ENCODE results near the gene ARMCX4. TPM values are rescaled to one million over a fixed set of nuclear protein-coding genes. Genes with fewer than 3 reads are reported as not detected.
A peak's percentile ranks its signal among the peaks of the same experiment; 100 is the strongest.

Gene ARMCX4
- 14.3 TPM for total RNA-seq
- long read RNA-seq, partial matches to known transcripts: 0 of 15 reads
- long read RNA-seq, other reads (novel, unspliced or antisense): 15 of 15 reads

DNA sequence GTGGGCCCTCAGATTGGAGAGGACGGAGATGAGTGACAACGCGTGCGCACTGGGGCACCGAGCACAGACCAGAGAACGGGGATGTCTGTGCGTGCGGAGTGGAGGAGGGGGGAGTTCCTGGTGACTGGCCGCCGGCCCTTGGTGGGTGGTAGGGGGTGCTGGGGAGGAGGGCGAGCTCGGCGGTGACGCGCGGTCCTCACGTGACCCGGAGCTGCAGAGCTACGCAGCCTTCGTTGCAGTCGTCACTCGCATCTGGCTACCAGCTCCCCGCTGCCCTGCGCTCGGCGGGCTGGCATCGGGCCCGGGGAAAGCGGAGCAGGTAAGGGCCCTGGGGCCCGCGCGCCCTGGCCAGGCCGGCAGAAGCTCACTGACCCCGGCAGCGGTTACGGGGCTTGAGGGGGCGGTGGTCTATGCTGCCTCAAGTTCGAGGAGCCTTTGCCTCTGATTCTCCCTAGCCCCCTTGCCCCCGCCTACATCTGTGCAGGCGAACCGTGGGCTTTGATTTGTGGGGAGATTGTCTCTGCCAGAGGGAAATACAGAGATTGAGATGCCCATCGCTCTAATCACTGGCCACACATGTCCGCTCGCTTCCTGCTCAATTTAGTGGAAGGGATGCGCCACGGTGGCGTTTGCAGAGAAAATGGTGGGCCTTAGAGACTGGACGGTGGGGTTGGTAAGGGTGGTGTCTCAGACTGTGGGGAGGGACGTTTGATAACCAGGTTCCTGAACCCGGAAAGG lies at the start of gene ARMCX4:
Gene ARMCX4, plus strand, starts transcription at position 245 of the 738 bp plus-strand sequence. CDS start 3,134 bp downstream, outside the sequence.
- DNase-seq: peak; percentile 55
- no peaks in the 10 kb centered on the region for H3K36me3 ChIP-seq
- no peak within 1 kb of the TSS for H3K27ac ChIP-seq
- peak; percentile 85 to 86 for ATAC-seq
- intact Hi-C loops (cut with DNase I): no loop called here
- no peaks in the 10 kb centered on the region for H3K9me3 ChIP-seq
- TF ChIP-seq, protein P1, sequence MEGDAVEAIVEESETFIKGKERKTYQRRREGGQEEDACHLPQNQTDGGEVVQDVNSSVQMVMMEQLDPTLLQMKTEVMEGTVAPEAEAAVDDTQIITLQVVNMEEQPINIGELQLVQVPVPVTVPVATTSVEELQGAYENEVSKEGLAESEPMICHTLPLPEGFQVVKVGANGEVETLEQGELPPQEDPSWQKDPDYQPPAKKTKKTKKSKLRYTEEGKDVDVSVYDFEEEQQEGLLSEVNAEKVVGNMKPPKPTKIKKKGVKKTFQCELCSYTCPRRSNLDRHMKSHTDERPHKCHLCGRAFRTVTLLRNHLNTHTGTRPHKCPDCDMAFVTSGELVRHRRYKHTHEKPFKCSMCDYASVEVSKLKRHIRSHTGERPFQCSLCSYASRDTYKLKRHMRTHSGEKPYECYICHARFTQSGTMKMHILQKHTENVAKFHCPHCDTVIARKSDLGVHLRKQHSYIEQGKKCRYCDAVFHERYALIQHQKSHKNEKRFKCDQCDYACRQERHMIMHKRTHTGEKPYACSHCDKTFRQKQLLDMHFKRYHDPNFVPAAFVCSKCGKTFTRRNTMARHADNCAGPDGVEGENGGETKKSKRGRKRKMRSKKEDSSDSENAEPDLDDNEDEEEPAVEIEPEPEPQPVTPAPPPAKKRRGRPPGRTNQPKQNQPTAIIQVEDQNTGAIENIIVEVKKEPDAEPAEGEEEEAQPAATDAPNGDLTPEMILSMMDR (IDR thresholded peaks at IDR 0.05): no peak
- peak within 1 kb of the TSS; percentile 49 for H3K4me3 ChIP-seq
- H3K27me3 ChIP-seq (ENCODE audit: low read depth): no peaks in the 10 kb centered on the region
- H3K4me1 ChIP-seq: no peaks in the 10 kb centered on the region

DNA sequence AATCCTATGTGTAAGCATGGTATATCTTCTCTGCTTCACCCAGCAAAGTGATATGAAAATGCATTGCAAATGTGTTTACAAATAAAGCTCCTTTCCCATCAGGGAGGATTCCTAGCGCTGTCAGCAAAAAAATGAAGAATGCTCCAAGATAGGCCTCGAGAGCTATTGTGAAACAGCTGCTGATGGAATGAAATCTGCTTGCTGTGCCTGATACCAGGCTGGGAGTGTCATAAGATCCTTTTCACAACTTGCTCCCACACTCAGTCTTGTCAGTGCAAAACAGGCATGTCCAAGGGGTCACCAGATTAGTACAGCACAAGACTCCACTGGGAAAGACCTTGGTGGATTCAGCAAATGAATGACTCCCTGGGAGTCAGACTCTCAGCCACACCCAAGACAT lies 43.2 kb upstream of the ARMCX4 start:
- no peak overlapping the region for H3K27ac ChIP-seq
- no peak for DNase-seq
- H3K36me3 ChIP-seq: peaks cover 27% of the 10 kb centered on the region
- no peaks in the 10 kb centered on the region for H3K4me1 ChIP-seq
- no peak overlapping the region for H3K4me3 ChIP-seq
- TF ChIP-seq, protein P1 (IDR thresholded peaks at IDR 0.05): no peak
- no peak for ATAC-seq
- no peaks in the 10 kb centered on the region for H3K27me3 ChIP-seq (ENCODE audit: low read depth)
- intact Hi-C loops (cut with DNase I): no loop called here
- H3K9me3 ChIP-seq: no peaks in the 10 kb centered on the region

DNA sequence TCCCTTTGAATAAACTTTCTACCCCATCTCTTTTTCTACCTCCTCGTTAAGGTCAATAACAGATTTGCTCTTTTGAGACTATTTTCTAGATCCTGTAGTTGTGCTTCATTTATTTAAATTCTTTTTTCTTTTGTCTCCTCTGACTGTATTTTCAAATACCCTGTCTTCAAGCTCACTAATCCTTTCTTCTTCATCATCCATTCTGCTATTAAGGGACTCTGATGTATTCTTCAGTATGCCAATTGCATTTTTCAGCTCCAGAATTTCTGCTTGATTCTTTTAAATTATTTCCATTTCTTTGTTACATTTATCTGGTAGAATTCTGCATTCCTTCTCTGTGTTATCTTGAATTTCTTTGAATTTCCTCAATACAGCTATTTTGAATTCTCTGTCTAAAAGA lies 36.0 kb upstream of the ARMCX4 start:
- intact Hi-C loops (cut with DNase I): no loop called here
- no peak overlapping the region for H3K4me3 ChIP-seq
- peaks cover 14% of the 10 kb centered on the region for H3K36me3 ChIP-seq
- H3K27me3 ChIP-seq (ENCODE audit: low read depth): no peaks in the 10 kb centered on the region
- TF ChIP-seq, protein P1 (IDR thresholded peaks at IDR 0.05): no peak
- ATAC-seq (no peak), DNase-seq (no peak)
- no peak overlapping the region for H3K27ac ChIP-seq
- H3K4me1 ChIP-seq: peaks cover 11% of the 10 kb centered on the region
- no peaks in the 10 kb centered on the region for H3K9me3 ChIP-seq

DNA sequence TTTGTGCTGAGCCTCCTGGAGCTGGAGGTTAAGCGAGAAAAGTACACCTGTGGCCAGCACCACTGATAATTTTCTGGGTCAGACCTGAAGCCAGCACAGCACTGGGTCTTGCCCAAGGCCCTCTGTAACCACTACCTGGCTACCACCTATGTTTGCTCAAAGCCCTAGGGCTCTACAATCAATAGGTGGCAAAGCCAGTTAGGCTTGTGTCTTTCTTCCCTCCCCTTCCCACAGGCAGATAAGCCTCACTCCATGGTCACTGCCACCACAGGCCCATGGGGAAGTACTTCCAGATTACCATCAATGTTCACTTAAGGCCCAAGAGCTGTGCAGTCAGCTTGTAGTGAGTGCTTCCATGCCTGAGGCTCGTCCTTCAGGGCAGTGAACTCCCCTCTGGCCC lies 35.2 kb upstream of the ARMCX4 start:
- Histone ChIP-seq H3K27ac (no peak overlapping the region), H3K36me3 (peaks cover 14% of the 10 kb centered on the region), H3K4me3 (no peak overlapping the region), H3K9me3 (no peaks in the 10 kb centered on the region), H3K4me1 (peaks cover 11% of the 10 kb centered on the region), H3K27me3 (ENCODE audit: low read depth) (no peaks in the 10 kb centered on the region)
- ATAC-seq (peak in 1 of 2 donors; percentile 16), DNase-seq (no peak)
- intact Hi-C loops (cut with DNase I): no loop called here
- TF ChIP-seq, protein P1 (IDR thresholded peaks at IDR 0.05): no peak

DNA sequence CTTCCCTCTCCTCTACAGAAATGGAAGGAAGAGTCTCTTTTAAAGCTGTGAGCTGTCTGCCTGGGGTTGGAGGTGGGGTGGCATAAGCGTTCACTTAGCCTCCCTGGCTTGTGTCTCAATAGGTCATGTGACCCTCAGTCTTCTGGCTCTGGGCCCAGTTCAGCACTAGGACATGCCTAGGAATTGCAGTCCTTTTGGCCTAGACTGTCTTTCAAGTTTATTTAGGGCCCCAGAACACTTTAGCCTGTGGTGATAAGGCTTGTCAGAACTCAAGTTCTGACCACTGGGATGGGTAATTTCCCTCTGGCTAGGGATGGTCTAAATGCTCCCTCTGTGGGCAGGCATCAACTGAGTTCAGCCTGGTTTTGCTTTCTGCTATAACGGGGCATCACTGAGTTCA lies 34.3 kb upstream of the ARMCX4 start:
- Histone ChIP-seq H3K27me3 (ENCODE audit: low read depth) (no peaks in the 10 kb centered on the region), H3K36me3 (peaks cover 7% of the 10 kb centered on the region), H3K9me3 (no peaks in the 10 kb centered on the region), H3K4me3 (no peak overlapping the region), H3K27ac (no peak overlapping the region), H3K4me1 (peaks cover 11% of the 10 kb centered on the region)
- ATAC-seq: peak; percentile 76 to 79
- DNase-seq: peak; percentile 61
- TF ChIP-seq, protein P1 (IDR thresholded peaks at IDR 0.05): no peak
- intact Hi-C loops (cut with DNase I): no loop called here
